RPMI8226 (cell line): ENCODE measurements around the gene WTAP.
A peak's percentile ranks its signal among the peaks of the same experiment; 100 is the strongest.
"Not testable (repeated sequence)": the region's sequence is repeated elsewhere in the genome, so short reads cannot be mapped to it uniquely, and the experiment has no call there.

ENCODE experiments used
- DNase-seq: peaks from one replicate; pipeline ENCODE4 v3.0.0-alpha.2; 2015

The WTAP gene

GRCh38 chr6:159693894-159694545, 33.3 kb upstream of the WTAP start:
- no peak for DNase-seq

- DNase-seq = no peak
Observed at GRCh38 chr6:159695984-159696383, 31.3 kb upstream of the WTAP start.

- no peak for DNase-seq
Observed at GRCh38 chr6:159700970-159701369, 26.3 kb upstream of the WTAP start.

- no peak for DNase-seq
Observed at GRCh38 chr6:159701413-159701999, 25.8 kb upstream of the WTAP start.

- DNase-seq = not testable (repeated sequence)
Observed at GRCh38 chr6:159710603-159711002, 16.7 kb upstream of the WTAP start.

- not testable (repeated sequence) for DNase-seq
Observed at GRCh38 chr6:159712389-159712788, 14.9 kb upstream of the WTAP start.

GRCh38 chr6:159713984-159714383, 13.3 kb upstream of the WTAP start:
- no peak for DNase-seq

GRCh38 chr6:159714404-159714803, 12.9 kb upstream of the WTAP start:
- no peak for DNase-seq

GRCh38 chr6:159715166-159715565, 12.1 kb upstream of the WTAP start:
- DNase-seq = no peak

- DNase-seq = no peak
Observed at GRCh38 chr6:159715605-159716004, 11.7 kb upstream of the WTAP start.

- no peak for DNase-seq
Observed at GRCh38 chr6:159716247-159717096, 10.8 kb upstream of the WTAP start.

- DNase-seq = no peak
Observed at GRCh38 chr6:159718634-159719033, 8.7 kb upstream of the WTAP start.

GRCh38 chr6:159719287-159719686, 8.0 kb upstream of the WTAP start:
- DNase-seq = no peak

- DNase-seq = peak; percentile 65
Observed at GRCh38 chr6:159720708-159721107, 6.6 kb upstream of the WTAP start.

- DNase-seq = not testable (repeated sequence)
Observed at GRCh38 chr6:159721981-159722380, 5.3 kb upstream of the WTAP start.

- no peak for DNase-seq
Observed at GRCh38 chr6:159722655-159723054, 4.7 kb upstream of the WTAP start.

GRCh38 chr6:159723259-159723658, 4.0 kb upstream of the WTAP start:
- DNase-seq = no peak

- no peak for DNase-seq
Observed at GRCh38 chr6:159724778-159725177, 2.5 kb upstream of the WTAP start.

- not testable (repeated sequence) for DNase-seq
Observed at GRCh38 chr6:159725208-159725607, 2.1 kb upstream of the WTAP start.

GRCh38 chr6:159726255-159726917, 920 bp upstream of the WTAP start:
- DNase-seq = no peak

GRCh38 chr6:159727717-159728445, 575 bp downstream of the WTAP start:
- DNase-seq = no peak

- DNase-seq = peak; percentile 15
Observed at GRCh38 chr6:159728531-159728964, 1.2 kb downstream of the WTAP start.
